IPS DF 6.9 (cell line): ENCODE measurements around the gene EMILIN2.

Experiments
- DNase-seq: peaks from one replicate; pipeline ENCODE4 v3.0.0-alpha.2; 2013; ENCODE audit warnings: low read depth, low spot score
- H3K27ac ChIP-seq: one replicate; pipeline ENCODE4 v1.5.1; 2013; ENCODE audit warnings: low read length, control low read depth
- H3K27me3 ChIP-seq: 2 replicates; pipeline ENCODE4 v1.6.1; 2013; ENCODE audit warnings: mild to moderate bottlenecking, low read length; ENCODE audit not compliant: control insufficient read depth, insufficient read depth
- H3K36me3 ChIP-seq: 2 replicates; pipeline ENCODE4 v1.6.1; 2013; ENCODE audit warnings: low read length; ENCODE audit not compliant: control insufficient read depth, insufficient read depth
- H3K4me1 ChIP-seq: 2 replicates; pipeline ENCODE4 v1.6.1; 2013; ENCODE audit warnings: low read length; ENCODE audit not compliant: control insufficient read depth, insufficient read depth
- H3K4me3 ChIP-seq: 2 replicates; pipeline ENCODE4 v1.5.1; 2013; ENCODE audit warnings: mild to moderate bottlenecking, low read length
- H3K9me3 ChIP-seq: 2 replicates; pipeline ENCODE4 v1.6.1; 2013; ENCODE audit warnings: low read length, inconsistent platforms; ENCODE audit not compliant: control insufficient read depth, insufficient read depth
- WGBS: extraction: QIAGEN DNeasy Blood & Tissue Kit; methylation state at CpG from one replicate; pipeline ENCODE4 v1.1.7; 2013; ENCODE audit warnings: mixed read lengths, missing lambda C conversion rate; ENCODE audit not compliant: insufficient read length, insufficient coverage; 5-methylcytosine and 5-hydroxymethylcytosine counted together

Gene EMILIN2

DNA sequence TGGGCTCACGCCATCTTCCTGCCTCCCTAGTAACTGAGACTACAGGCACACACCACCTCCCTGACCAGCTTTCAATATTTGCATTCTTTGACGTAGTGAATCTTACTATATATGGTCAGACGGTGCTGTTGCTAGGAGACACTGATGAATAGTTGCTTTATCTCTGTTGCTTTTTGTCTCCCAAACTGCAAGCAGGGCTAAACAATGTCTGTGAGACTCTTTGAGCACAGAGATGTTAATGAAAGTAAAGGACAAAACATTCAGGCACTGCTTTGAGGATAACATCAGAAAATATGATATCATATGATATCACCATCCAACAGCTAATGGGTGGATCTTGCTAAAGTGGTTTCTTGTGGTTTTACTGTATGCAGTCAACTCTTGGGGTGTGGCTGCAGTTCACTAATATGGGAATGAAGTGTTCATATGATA lies 43.0 kb downstream of the EMILIN2 start:
- DNase-seq: no peak
- Histone ChIP-seq H3K4me3 (no peak overlapping the region), H3K27me3 (no peaks in the 10 kb centered on the region), H3K4me1 (no peaks in the 10 kb centered on the region), H3K36me3 (no peaks in the 10 kb centered on the region), H3K9me3 (no peaks in the 10 kb centered on the region), H3K27ac (no peak overlapping the region)
- WGBS: no CpG with 5 or more reads among the region's 3 CpGs

DNA sequence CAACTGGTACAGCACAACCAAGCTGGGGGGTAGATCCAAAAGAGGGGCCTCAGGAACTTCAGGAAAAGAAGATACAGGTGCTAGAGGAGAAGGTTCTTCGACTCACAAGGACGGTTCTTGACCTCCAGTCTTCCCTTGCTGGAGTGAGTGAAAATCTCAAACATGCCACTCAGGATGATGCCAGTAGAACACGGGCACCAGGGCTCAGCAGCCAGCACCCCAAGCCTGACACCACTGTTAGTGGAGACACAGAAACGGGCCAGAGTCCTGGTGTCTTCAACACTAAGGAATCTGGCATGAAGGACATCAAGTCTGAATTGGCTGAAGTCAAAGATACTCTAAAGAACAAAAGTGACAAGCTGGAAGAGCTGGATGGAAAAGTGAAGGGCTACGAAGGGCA lies 43.8 kb downstream of the EMILIN2 start:
- H3K4me1 ChIP-seq: no peaks in the 10 kb centered on the region

DNA sequence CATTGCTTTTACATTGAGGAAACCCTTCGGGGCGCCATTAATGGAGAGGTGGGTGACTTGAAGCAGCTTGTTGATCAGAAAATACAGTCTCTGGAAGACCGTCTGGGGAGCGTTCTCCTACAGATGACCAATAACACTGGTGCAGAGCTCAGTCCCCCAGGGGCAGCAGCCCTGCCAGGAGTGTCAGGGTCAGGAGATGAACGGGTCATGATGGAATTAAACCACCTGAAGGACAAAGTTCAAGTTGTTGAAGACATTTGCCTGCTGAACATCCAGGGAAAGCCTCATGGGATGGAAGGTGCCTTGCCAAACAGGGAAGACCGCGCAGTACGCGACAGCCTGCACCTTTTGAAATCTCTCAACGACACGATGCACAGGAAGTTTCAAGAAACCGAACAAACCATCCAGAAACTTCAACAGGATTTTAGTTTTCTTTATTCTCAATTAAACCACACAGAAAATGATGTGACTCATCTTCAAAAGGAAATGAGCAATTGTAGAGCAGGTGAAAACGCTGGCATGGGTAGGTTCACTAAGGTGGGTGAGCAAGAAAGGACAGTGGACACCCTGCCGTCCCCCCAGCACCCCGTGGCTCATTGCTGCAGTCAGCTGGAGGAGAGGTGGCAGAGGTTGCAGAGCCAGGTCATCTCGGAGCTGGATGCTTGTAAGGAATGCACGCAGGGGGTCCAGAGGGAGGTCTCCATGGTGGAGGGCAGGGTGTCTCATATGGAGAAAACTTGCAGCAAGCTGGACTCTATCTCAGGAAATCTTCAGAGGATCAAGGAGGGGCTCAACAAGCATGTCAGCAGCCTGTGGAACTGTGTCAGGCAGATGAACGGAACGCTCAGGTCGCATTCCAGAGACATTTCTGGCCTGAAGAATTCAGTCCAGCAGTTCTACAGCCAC lies 45.0 kb downstream of the EMILIN2 start:
- Histone ChIP-seq H3K27me3 (no peaks in the 10 kb centered on the region), H3K36me3 (no peaks in the 10 kb centered on the region), H3K27ac (no peak overlapping the region), H3K4me1 (no peaks in the 10 kb centered on the region), H3K9me3 (no peaks in the 10 kb centered on the region), H3K4me3 (no peak overlapping the region)
- no CpG with 5 or more reads among the region's 20 CpGs for WGBS
- DNase-seq: no peak

More for the DNA sequence above, 43.8 kb downstream of the EMILIN2 start:
- no peak for DNase-seq
- no peaks in the 10 kb centered on the region for H3K27me3 ChIP-seq
- WGBS: no CpG with 5 or more reads among the region's 5 CpGs
- no peak overlapping the region for H3K4me3 ChIP-seq
- H3K36me3 ChIP-seq: no peaks in the 10 kb centered on the region
- H3K27ac ChIP-seq: no peak overlapping the region
- no peaks in the 10 kb centered on the region for H3K9me3 ChIP-seq

DNA sequence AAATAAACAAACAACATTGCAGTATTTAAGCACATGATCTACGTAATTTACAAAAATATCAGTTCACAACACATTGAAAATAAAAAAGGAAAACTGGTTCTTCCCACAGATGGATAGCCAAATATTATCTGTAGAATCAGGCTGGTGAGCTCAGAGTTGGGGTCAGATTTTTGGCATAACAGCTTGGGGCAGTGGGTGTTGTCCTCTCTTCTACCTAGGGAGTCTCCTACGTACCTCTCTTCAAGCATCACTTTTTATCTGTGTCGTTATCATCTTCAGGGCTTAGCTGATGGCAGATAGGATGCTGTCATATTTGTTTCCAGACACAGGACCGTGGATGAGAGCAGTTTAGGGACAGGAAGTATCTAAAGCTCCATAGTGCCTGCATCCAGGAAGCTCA lies 46.2 kb downstream of the EMILIN2 start:
- no peak for DNase-seq
- Histone ChIP-seq H3K27ac (no peak overlapping the region), H3K4me3 (no peak overlapping the region), H3K27me3 (no peaks in the 10 kb centered on the region), H3K36me3 (no peaks in the 10 kb centered on the region), H3K4me1 (0 out of 2 replicates have a peak, but pooled peaks cover under 1% of the 10 kb centered on the region), H3K9me3 (no peaks in the 10 kb centered on the region)
- WGBS: no CpG with 5 or more reads among the region's 4 CpGs

DNA sequence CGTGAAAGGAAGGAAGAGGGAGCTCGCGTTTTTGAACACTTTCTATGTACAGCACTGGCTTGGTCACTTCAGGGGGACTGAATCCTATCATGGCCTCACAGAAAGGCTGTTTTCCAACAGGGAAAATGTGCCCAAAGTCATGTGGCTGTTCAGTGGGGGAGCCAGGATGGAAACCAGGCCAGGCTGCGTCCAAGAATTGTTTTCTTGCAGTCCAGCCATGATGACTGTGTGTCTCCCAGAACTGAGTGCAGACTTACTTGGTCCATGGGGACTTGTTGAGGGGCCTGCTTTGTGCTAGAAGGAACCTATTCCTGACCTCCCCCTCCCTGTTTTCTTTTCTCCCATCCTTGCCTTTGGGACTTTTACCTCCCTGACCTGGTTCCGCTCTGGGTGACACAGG lies 46.9 kb downstream of the EMILIN2 start:
- Histone ChIP-seq H3K36me3 (no peaks in the 10 kb centered on the region), H3K27ac (no peak overlapping the region), H3K4me1 (peaks cover 3% of the 10 kb centered on the region; the same call in 1 of the 2 replicates), H3K27me3 (no peaks in the 10 kb centered on the region), H3K9me3 (no peaks in the 10 kb centered on the region), H3K4me3 (no peak overlapping the region)
- DNase-seq: no peak
- no CpG with 5 or more reads among the region's 5 CpGs for WGBS

DNA sequence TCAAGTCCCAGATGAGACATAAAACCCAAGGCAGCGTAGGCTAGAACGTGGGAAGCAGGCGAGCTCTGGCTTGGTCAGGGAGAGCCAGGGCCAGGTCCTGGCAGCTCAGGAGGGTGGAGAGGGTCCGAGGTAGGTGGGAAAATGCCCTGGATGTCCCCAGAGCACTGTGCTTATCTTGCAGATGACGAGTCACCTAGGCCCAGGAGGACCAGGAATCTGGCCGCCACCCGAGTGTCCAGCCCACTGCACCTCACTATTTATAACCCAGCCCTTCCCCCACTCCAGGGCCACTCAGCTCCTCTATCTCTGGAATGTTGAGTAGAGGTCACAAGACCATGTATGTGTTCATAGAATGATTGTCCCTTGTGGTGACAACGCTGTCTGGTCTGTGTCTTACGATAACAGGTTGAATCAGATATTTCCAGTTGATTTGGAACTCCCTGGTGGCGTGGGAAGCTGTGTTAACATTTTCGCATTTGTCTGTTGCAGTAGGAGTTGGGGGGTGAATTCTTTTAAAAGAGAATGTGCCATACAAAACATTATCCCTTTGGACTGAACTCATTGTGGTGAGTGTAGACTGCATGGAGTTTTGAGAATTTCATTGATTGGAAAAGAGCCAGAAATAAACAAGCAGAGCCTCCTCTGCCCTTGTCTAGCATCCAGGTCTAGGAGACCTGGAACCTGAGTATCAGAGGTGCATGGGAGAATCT lies 47.5 kb downstream of the EMILIN2 start:
- WGBS: no CpG with 5 or more reads among the region's 11 CpGs
- no peak overlapping the region for H3K27ac ChIP-seq

DNA sequence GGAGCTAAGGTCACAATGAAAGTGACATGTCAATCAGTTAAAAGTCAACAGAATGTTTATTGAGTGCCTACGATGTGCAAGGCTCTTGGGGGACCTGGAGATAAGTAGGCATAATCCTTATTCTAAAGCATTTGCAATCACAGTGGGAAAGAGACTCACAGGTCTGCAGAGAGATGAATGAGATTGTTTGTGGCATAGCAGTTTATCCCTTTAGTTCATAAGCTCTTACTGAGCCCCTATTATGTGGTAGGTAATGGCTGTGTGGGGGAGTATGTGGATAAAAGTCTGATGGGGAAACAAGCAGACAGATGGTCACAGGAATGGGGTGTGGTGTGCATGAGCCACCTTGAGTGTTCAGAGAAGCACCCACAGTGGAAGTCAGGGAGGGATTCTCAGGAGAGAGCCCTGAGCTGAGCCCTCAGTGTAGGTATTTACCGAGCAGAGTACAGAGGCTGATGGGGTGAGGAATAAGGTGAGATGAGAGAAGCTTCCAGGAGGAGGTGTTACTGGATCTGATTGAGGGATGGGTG lies 48.1 kb downstream of the EMILIN2 start:
- H3K36me3 ChIP-seq: no peaks in the 10 kb centered on the region

More for the DNA sequence above, 47.5 kb downstream of the EMILIN2 start:
- Histone ChIP-seq H3K9me3 (no peaks in the 10 kb centered on the region), H3K36me3 (no peaks in the 10 kb centered on the region), H3K27me3 (no peaks in the 10 kb centered on the region), H3K4me3 (no peak overlapping the region), H3K4me1 (peaks cover 3% of the 10 kb centered on the region; the same call in 1 of the 2 replicates)
- DNase-seq: no peak

DNA sequence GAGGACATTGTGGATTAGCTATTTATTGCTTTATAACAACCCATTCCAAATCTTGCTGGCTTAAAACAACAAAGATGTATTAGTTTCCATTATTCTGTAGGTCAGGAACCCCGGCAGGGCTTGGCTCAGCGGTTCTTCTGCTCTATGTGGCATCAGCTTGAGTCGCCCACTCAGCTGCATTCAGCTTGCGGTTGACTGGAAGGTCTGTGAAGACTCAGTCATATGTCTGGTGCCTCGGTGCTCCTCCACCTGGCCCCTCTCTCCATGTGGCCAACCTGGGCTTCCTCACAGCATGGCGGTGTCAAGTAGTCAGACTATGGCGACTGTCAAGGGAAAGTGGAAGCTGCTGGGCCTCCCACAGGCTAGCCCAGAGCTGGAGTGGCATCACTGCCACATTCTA lies 48.6 kb downstream of the EMILIN2 start:
- peaks cover 3% of the 10 kb centered on the region; the same call in 1 of the 2 replicates for H3K4me1 ChIP-seq
- no peak for DNase-seq
- H3K4me3 ChIP-seq: no peak overlapping the region
- WGBS: no CpG with 5 or more reads among the region's 7 CpGs
- no peak overlapping the region for H3K27ac ChIP-seq
- H3K36me3 ChIP-seq: no peaks in the 10 kb centered on the region
- no peaks in the 10 kb centered on the region for H3K27me3 ChIP-seq
- no peaks in the 10 kb centered on the region for H3K9me3 ChIP-seq

More for the DNA sequence above, 48.1 kb downstream of the EMILIN2 start:
- no peak for DNase-seq
- Histone ChIP-seq H3K27ac (no peak overlapping the region), H3K4me1 (peaks cover 3% of the 10 kb centered on the region; the same call in 1 of the 2 replicates), H3K27me3 (no peaks in the 10 kb centered on the region), H3K4me3 (no peak overlapping the region), H3K9me3 (no peaks in the 10 kb centered on the region)
- WGBS: no CpG with 5 or more reads among the region's 2 CpGs

DNA sequence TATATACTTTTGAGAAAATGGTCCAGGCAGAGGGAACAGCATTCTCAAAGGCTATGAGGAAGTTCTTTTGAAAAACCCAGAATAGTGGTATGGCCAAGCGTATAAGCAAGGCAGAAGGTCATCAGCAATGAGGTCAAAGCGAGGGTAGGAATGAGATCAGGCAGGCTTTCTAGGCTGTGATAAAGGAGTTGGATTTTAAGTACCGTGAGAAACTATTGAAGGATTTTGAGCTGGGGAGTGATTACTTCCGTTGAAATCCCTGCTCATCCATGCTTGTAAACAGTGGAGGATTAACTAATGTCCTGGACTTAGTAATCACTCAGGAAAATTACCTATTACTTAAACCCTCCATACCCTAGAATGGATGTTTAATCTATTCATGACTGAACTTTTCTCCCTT lies 50.2 kb downstream of the EMILIN2 start:
- H3K9me3 ChIP-seq: no peaks in the 10 kb centered on the region

DNA sequence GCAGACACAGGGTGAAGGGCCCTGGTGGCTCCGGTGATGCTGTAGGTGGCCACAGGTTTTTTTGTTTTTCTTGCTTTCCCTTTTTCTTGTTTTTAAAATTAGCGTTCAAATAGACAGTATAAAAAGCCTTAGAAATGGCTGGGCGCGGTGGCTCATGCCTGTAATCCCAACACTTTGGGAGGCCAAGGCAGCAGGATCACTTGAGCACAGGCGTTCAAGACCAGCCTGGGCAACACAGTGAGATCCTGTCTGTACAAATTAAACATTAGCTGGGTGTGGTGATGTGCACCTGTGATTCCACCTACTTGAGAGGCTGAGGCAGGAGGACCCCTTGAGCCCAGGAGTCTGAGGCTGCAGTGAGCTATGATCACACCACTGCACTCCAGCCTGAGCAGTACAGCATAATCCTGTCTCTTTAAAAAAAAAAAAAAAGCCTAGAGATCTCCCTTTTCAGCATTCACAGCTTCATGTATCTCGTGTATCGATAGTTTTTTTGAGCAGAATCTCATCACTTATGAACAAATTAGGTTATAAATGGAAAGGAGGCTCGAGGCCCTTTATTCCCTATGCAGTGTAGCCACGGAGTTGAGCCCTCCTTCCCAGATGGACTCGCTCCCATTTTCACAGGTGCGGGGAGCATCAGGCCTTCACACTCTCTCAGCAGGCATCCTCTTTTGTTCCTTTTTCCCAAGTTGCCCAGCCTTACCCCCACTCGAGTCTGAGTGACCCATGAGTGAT lies 50.8 kb downstream of the EMILIN2 start:
- no peaks in the 10 kb centered on the region for H3K27me3 ChIP-seq
- WGBS: no CpG with 5 or more reads among the region's 12 CpGs
- H3K4me1 ChIP-seq: peaks cover 4% of the 10 kb centered on the region; the same call in 1 of the 2 replicates

More for the DNA sequence above, 50.2 kb downstream of the EMILIN2 start:
- no peaks in the 10 kb centered on the region for H3K27me3 ChIP-seq
- H3K4me1 ChIP-seq: peaks cover 4% of the 10 kb centered on the region; the same call in 1 of the 2 replicates
- WGBS: no CpG with 5 or more reads among the region's 4 CpGs
- no peak overlapping the region for H3K27ac ChIP-seq
- no peaks in the 10 kb centered on the region for H3K36me3 ChIP-seq
- no peak overlapping the region for H3K4me3 ChIP-seq
- no peak for DNase-seq

More for the DNA sequence above, 50.8 kb downstream of the EMILIN2 start:
- no peaks in the 10 kb centered on the region for H3K36me3 ChIP-seq
- no peaks in the 10 kb centered on the region for H3K9me3 ChIP-seq
- H3K27ac ChIP-seq: no peak overlapping the region
- H3K4me3 ChIP-seq: no peak overlapping the region
- no peak for DNase-seq
